ENCODE results near the gene AXIN2. TPM values are rescaled to one million over a fixed set of nuclear protein-coding genes. Genes with fewer than 3 reads are reported as not detected.
A peak's percentile ranks its signal among the peaks of the same experiment; 100 is the strongest.

Gene AXIN2
- total RNA-seq, 1 donor from 2014 or later = 19.8 TPM

GRCh38 chr17:65584604-65585521 lies 23.4 kb upstream of the AXIN2 start:
- Histone ChIP-seq H3K4me1 (ENCODE audit: control insufficient read depth in 3 of 3, insufficient read depth in 3 of 3, low read length in 3 of 3) (peaks cover 20 to 27% (median 20%) of the 10 kb centered on the region in 3 donors), H3K27ac (ENCODE audit: low read depth, low read length) (no peak overlapping the region), H3K36me3 (ENCODE audit: control insufficient read depth in 3 of 3, insufficient read depth in 3 of 3, low read length in 3 of 3) (no peaks in the 10 kb centered on the region), H3K27me3 (ENCODE audit: control insufficient read depth in 3 of 3, insufficient read depth in 3 of 3, low read length in 3 of 3) (no peaks in the 10 kb centered on the region), H3K9ac (ENCODE audit: low read depth in 1 of 3, low read length in 3 of 3) (peak overlapping the region in 1 of 3 donors; percentile 8), H3K9me3 (ENCODE audit: control insufficient read depth in 3 of 3, low read length in 3 of 3) (no peaks in the 10 kb centered on the region), H3K4me3 (ENCODE audit: low read length in 3 of 3) (peak overlapping the region; percentile 3 to 29 (median 4))

- Histone ChIP-seq H3K9ac (ENCODE audit: low read depth in 1 of 3, low read length in 3 of 3) (no peak overlapping the region), H3K27ac (ENCODE audit: low read depth, low read length) (no peak overlapping the region), H3K9me3 (ENCODE audit: control insufficient read depth in 3 of 3, low read length in 3 of 3) (no peaks in the 10 kb centered on the region), H3K4me3 (ENCODE audit: low read length in 3 of 3) (peak overlapping the region in 1 of 3 donors; percentile 6), H3K27me3 (ENCODE audit: control insufficient read depth in 3 of 3, insufficient read depth in 3 of 3, low read length in 3 of 3) (no peaks in the 10 kb centered on the region), H3K4me1 (ENCODE audit: control insufficient read depth in 3 of 3, insufficient read depth in 3 of 3, low read length in 3 of 3) (peaks cover 20 to 27% (median 20%) of the 10 kb centered on the region in 3 donors), H3K36me3 (ENCODE audit: control insufficient read depth in 3 of 3, insufficient read depth in 3 of 3, low read length in 3 of 3) (no peaks in the 10 kb centered on the region)
Measured at GRCh38 chr17:65583921-65584603, 22.6 kb upstream of the AXIN2 start.

GRCh38 chr17:65576939-65577338 lies 15.5 kb upstream of the AXIN2 start:
- Histone ChIP-seq H3K4me1 (ENCODE audit: control insufficient read depth in 3 of 3, insufficient read depth in 3 of 3, low read length in 3 of 3) (no peaks in the 10 kb centered on the region), H3K27me3 (ENCODE audit: control insufficient read depth in 3 of 3, insufficient read depth in 3 of 3, low read length in 3 of 3) (no peaks in the 10 kb centered on the region), H3K9me3 (ENCODE audit: control insufficient read depth in 3 of 3, low read length in 3 of 3) (no peaks in the 10 kb centered on the region), H3K9ac (ENCODE audit: low read depth in 1 of 3, low read length in 3 of 3) (no peak overlapping the region), H3K27ac (ENCODE audit: low read depth, low read length) (no peak overlapping the region), H3K36me3 (ENCODE audit: control insufficient read depth in 3 of 3, insufficient read depth in 3 of 3, low read length in 3 of 3) (no peaks in the 10 kb centered on the region), H3K4me3 (ENCODE audit: low read length in 3 of 3) (no peak overlapping the region)

- Histone ChIP-seq H3K27me3 (ENCODE audit: control insufficient read depth in 3 of 3, insufficient read depth in 3 of 3, low read length in 3 of 3) (no peaks in the 10 kb centered on the region), H3K36me3 (ENCODE audit: control insufficient read depth in 3 of 3, insufficient read depth in 3 of 3, low read length in 3 of 3) (no peaks in the 10 kb centered on the region), H3K9ac (ENCODE audit: low read depth in 1 of 3, low read length in 3 of 3) (no peak overlapping the region), H3K4me1 (ENCODE audit: control insufficient read depth in 3 of 3, insufficient read depth in 3 of 3, low read length in 3 of 3) (no peaks in the 10 kb centered on the region), H3K9me3 (ENCODE audit: control insufficient read depth in 3 of 3, low read length in 3 of 3) (no peaks in the 10 kb centered on the region), H3K4me3 (ENCODE audit: low read length in 3 of 3) (no peak overlapping the region), H3K27ac (ENCODE audit: low read depth, low read length) (no peak overlapping the region)
Measured at GRCh38 chr17:65573282-65573602, 11.8 kb upstream of the AXIN2 start.

GRCh38 chr17:65572581-65573281 lies 11.3 kb upstream of the AXIN2 start:
- Histone ChIP-seq H3K36me3 (ENCODE audit: control insufficient read depth in 3 of 3, insufficient read depth in 3 of 3, low read length in 3 of 3) (no peaks in the 10 kb centered on the region), H3K27me3 (ENCODE audit: control insufficient read depth in 3 of 3, insufficient read depth in 3 of 3, low read length in 3 of 3) (no peaks in the 10 kb centered on the region), H3K4me3 (ENCODE audit: low read length in 3 of 3) (no peak overlapping the region), H3K9me3 (ENCODE audit: control insufficient read depth in 3 of 3, low read length in 3 of 3) (no peaks in the 10 kb centered on the region), H3K9ac (ENCODE audit: low read depth in 1 of 3, low read length in 3 of 3) (no peak overlapping the region), H3K4me1 (ENCODE audit: control insufficient read depth in 3 of 3, insufficient read depth in 3 of 3, low read length in 3 of 3) (no peaks in the 10 kb centered on the region), H3K27ac (ENCODE audit: low read depth, low read length) (no peak overlapping the region)

- Histone ChIP-seq H3K4me1 (ENCODE audit: control insufficient read depth in 3 of 3, insufficient read depth in 3 of 3, low read length in 3 of 3) (no peaks in the 10 kb centered on the region), H3K27me3 (ENCODE audit: control insufficient read depth in 3 of 3, insufficient read depth in 3 of 3, low read length in 3 of 3) (no peaks in the 10 kb centered on the region), H3K9me3 (ENCODE audit: control insufficient read depth in 3 of 3, low read length in 3 of 3) (no peaks in the 10 kb centered on the region), H3K27ac (ENCODE audit: low read depth, low read length) (no peak overlapping the region), H3K4me3 (ENCODE audit: low read length in 3 of 3) (no peak overlapping the region), H3K9ac (ENCODE audit: low read depth in 1 of 3, low read length in 3 of 3) (no peak overlapping the region), H3K36me3 (ENCODE audit: control insufficient read depth in 3 of 3, insufficient read depth in 3 of 3, low read length in 3 of 3) (no peaks in the 10 kb centered on the region)
Measured at GRCh38 chr17:65572186-65572580, 10.7 kb upstream of the AXIN2 start.

GRCh38 chr17:65568918-65569317 lies 7.5 kb upstream of the AXIN2 start:
- Histone ChIP-seq H3K27ac (ENCODE audit: low read depth, low read length) (no peak overlapping the region), H3K36me3 (ENCODE audit: control insufficient read depth in 3 of 3, insufficient read depth in 3 of 3, low read length in 3 of 3) (no peaks in the 10 kb centered on the region), H3K9ac (ENCODE audit: low read depth in 1 of 3, low read length in 3 of 3) (no peak overlapping the region), H3K4me3 (ENCODE audit: low read length in 3 of 3) (no peak overlapping the region), H3K9me3 (ENCODE audit: control insufficient read depth in 3 of 3, low read length in 3 of 3) (no peaks in the 10 kb centered on the region), H3K27me3 (ENCODE audit: control insufficient read depth in 3 of 3, insufficient read depth in 3 of 3, low read length in 3 of 3) (no peaks in the 10 kb centered on the region), H3K4me1 (ENCODE audit: control insufficient read depth in 3 of 3, insufficient read depth in 3 of 3, low read length in 3 of 3) (peaks cover 3 to 17% (median 14%) of the 10 kb centered on the region in 3 donors)

GRCh38 chr17:65567566-65567965 lies 6.1 kb upstream of the AXIN2 start:
- H3K4me1 ChIP-seq (ENCODE audit: control insufficient read depth in 3 of 3, insufficient read depth in 3 of 3, low read length in 3 of 3) = peaks cover 3 to 23% (median 20%) of the 10 kb centered on the region in 3 donors
- no peaks in the 10 kb centered on the region for H3K36me3 ChIP-seq (ENCODE audit: control insufficient read depth in 3 of 3, insufficient read depth in 3 of 3, low read length in 3 of 3)
- no peak overlapping the region for H3K27ac ChIP-seq (ENCODE audit: low read depth, low read length)
- no peak overlapping the region for H3K9ac ChIP-seq (ENCODE audit: low read depth in 1 of 3, low read length in 3 of 3)
- H3K27me3 ChIP-seq (ENCODE audit: control insufficient read depth in 3 of 3, insufficient read depth in 3 of 3, low read length in 3 of 3) = no peaks in the 10 kb centered on the region
- H3K4me3 ChIP-seq (ENCODE audit: low read length in 3 of 3) = no peak overlapping the region
- no peaks in the 10 kb centered on the region for H3K9me3 ChIP-seq (ENCODE audit: control insufficient read depth in 3 of 3, low read length in 3 of 3)

- H3K4me3 ChIP-seq (ENCODE audit: low read length in 3 of 3) = no peak overlapping the region
- peak overlapping the region; percentile 92 for H3K27ac ChIP-seq (ENCODE audit: low read depth, low read length)
Measured at GRCh38 chr17:65565559-65565958, 4.1 kb upstream of the AXIN2 start.

More at GRCh38 chr17:65565559-65565958, 4.1 kb upstream of the AXIN2 start:
- H3K36me3 ChIP-seq (ENCODE audit: control insufficient read depth in 3 of 3, insufficient read depth in 3 of 3, low read length in 3 of 3) = no peaks in the 10 kb centered on the region
- H3K9ac ChIP-seq (ENCODE audit: low read depth in 1 of 3, low read length in 3 of 3) = no peak overlapping the region
- no peaks in the 10 kb centered on the region for H3K27me3 ChIP-seq (ENCODE audit: control insufficient read depth in 3 of 3, insufficient read depth in 3 of 3, low read length in 3 of 3)
- no peaks in the 10 kb centered on the region for H3K9me3 ChIP-seq (ENCODE audit: control insufficient read depth in 3 of 3, low read length in 3 of 3)
- H3K4me1 ChIP-seq (ENCODE audit: control insufficient read depth in 3 of 3, insufficient read depth in 3 of 3, low read length in 3 of 3) = peaks cover 9 to 29% (median 25%) of the 10 kb centered on the region in 3 donors
